Peyer's patch (tissue), 4 donors: Measurements from ENCODE around the gene CDKN2C.

Source experiments
- CTCF ChIP-seq, 6 experiments: fragments of 450-650 bp in 4 of 6; fragments of 200-600 bp in 2 of 6; sonication (generic) in 1 of 6; IDR thresholded peaks; one replicate each; pipeline ENCODE4 v1.5.1; 2017 to 2019; ENCODE audit warnings: antibody characterized with exemption in 6 of 6, mild to moderate bottlenecking in 3 of 6, moderate library complexity in 1 of 6
- POLR2A ChIP-seq, 2 donors: fragments of 450-650 bp; IDR thresholded peaks; one replicate each; pipeline ENCODE4 v1.5.1; 2017; ENCODE audit warnings: antibody characterized with exemption in 2 of 2, mild to moderate bottlenecking in 2 of 2, moderate library complexity in 2 of 2

- TF ChIP-seq CTCF (IDR thresholded peaks at IDR 0.05) = no peak
- no peak for TF ChIP-seq POLR2A (IDR thresholded peaks at IDR 0.05)
Measured at GRCh38 chr1:50985094-50985493, 15.0 kb downstream of the CDKN2C start.
